A549 (cell line): ENCODE measurements around the gene E4F1.

Experiments
- BHLHE40 ChIP-seq: IDR thresholded peaks from 2 replicates; pipeline ENCODE4 v1.6.1; 2012; ENCODE audit warnings: low read depth, low read length, inconsistent platforms
- CEBPB ChIP-seq, 2 experiments: fragments of >200 bp in 1 of 2; sonication (Bioruptor Twin) in 1 of 2; formaldehyde crosslinking in 1 of 2; IDR thresholded peaks; 2 replicates each; pipeline ENCODE4 v1.6.1; 2012 to 2016
- MYC ChIP-seq: IDR thresholded peaks from 2 replicates; pipeline ENCODE4 v1.6.1; 2012; ENCODE audit warnings: mild to moderate bottlenecking, inconsistent platforms, low read length, improper control_type of control experiment, borderline replicate concordance
- POLR2A ChIP-seq: IDR thresholded peaks from 2 replicates; pipeline ENCODE4 v1.6.1; 2012; ENCODE audit warnings: mild to moderate bottlenecking, low read length
- TF ChIP-seq, protein P1 (sequence below): fragments of >200 bp; sonication (Bioruptor Twin); formaldehyde crosslinking; IDR thresholded peaks from 3 replicates; pipeline ENCODE4 v1.5.1; 2016

DNA sequence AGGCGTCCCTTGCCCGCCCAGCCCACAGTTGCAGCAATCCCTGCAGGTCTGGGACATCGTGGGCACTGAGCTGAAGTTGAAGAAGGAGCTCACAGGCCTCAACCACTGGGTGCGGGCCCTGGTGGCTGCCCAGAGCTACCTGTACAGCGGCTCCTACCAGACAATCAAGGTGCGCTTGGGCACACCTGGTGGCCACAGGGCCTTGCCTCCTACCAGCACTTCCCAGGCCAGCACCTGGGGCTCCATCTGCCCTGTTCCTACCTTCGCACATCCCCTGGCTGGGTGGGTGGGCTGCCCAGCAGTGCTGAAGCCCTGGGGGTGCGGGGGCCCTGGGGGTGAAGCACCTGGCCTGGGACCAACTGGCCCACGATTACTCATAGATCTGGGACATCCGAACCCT lies 47.9 kb upstream of the E4F1 start:
- TF ChIP-seq POLR2A (no peak), MYC (no peak), CEBPB (IDR thresholded peaks at IDR 0.05) (no peak), BHLHE40 (no peak)
- TF ChIP-seq, protein P1, sequence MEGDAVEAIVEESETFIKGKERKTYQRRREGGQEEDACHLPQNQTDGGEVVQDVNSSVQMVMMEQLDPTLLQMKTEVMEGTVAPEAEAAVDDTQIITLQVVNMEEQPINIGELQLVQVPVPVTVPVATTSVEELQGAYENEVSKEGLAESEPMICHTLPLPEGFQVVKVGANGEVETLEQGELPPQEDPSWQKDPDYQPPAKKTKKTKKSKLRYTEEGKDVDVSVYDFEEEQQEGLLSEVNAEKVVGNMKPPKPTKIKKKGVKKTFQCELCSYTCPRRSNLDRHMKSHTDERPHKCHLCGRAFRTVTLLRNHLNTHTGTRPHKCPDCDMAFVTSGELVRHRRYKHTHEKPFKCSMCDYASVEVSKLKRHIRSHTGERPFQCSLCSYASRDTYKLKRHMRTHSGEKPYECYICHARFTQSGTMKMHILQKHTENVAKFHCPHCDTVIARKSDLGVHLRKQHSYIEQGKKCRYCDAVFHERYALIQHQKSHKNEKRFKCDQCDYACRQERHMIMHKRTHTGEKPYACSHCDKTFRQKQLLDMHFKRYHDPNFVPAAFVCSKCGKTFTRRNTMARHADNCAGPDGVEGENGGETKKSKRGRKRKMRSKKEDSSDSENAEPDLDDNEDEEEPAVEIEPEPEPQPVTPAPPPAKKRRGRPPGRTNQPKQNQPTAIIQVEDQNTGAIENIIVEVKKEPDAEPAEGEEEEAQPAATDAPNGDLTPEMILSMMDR: no peak
